PC-3 (cell line): Measurements from ENCODE around the gene MAF. TPM values are rescaled to one million over a fixed set of nuclear protein-coding genes. Genes with fewer than 3 reads are reported as not detected.

ENCODE experiments used
- ATAC-seq: fragments of 200-7000 bp; cut with Tn5 transposase; 2 replicates; pipeline ENCODE4 v1.9.1; 2020; ENCODE audit warnings: mild to moderate bottlenecking, moderate library complexity
- BruUV-seq: library from RNA; stranded (reverse); fragments of 400-500 nt; replicated peaks from 2 replicates; lab custom pipeline; 2021; lab: Mats Ljungman, UMichigan
- CTCF ChIA-PET: fragments of 300-600 bp; sonication (Branson Sonifier 250); formaldehyde crosslinking; loops from one replicate; lab custom pipeline; 2022; ENCODE audit warnings: antibody characterized with exemption; lab: Charles Lee
- POLR2A ChIA-PET: fragments of 300-600 bp; sonication (Branson Sonifier 250); formaldehyde crosslinking; loops from one replicate; lab custom pipeline; 2022; ENCODE audit warnings: antibody characterized with exemption; ENCODE audit not compliant: unreplicated experiment; lab: Charles Lee
- DNase-seq: peaks from one replicate; pipeline ENCODE4 v3.0.0-alpha.2; 2015
- H2AFZ ChIP-seq: fragments of 300-600 bp; sonication (generic); 2 replicates; pipeline ENCODE4 v1.6.0; 2016; ENCODE audit warnings: antibody characterized with exemption, low read length
- H3F3A ChIP-seq: fragments of 300-600 bp; sonication (generic); one replicate; pipeline ENCODE4 v1.6.0; 2017; ENCODE audit warnings: antibody characterized with exemption, low read length, control low read depth, mild to moderate bottlenecking; ENCODE audit not compliant: unreplicated experiment
- H3K27ac ChIP-seq: fragments of 300-600 bp; sonication (generic); 2 replicates; pipeline ENCODE4 v1.5.1; 2016; ENCODE audit warnings: mild to moderate bottlenecking, low read length
- H3K27me3 ChIP-seq: fragments of 300-600 bp; sonication (generic); 2 replicates; pipeline ENCODE4 v1.6.1; 2016; ENCODE audit warnings: low read length, mixed read lengths
- H3K36me3 ChIP-seq: fragments of 300-600 bp; sonication (generic); 2 replicates; pipeline ENCODE4 v1.6.1; 2016; ENCODE audit warnings: low read depth, mixed run types, low read length, mixed read lengths
- H3K4me1 ChIP-seq: fragments of 300-600 bp; sonication (generic); 2 replicates; pipeline ENCODE4 v1.5.1; 2016; ENCODE audit warnings: low read length; ENCODE audit not compliant: insufficient read depth
- H3K4me2 ChIP-seq: fragments of 300-600 bp; sonication (generic); 2 replicates; pipeline ENCODE4 v1.6.0; 2016; ENCODE audit warnings: low read length
- H3K4me3 ChIP-seq: fragments of 300-600 bp; sonication (generic); 2 replicates; pipeline ENCODE4 v1.5.1; 2016; ENCODE audit warnings: mild to moderate bottlenecking, low read length, mixed read lengths
- H3K79me2 ChIP-seq: fragments of 300-600 bp; sonication (generic); 2 replicates; pipeline ENCODE4 v1.6.1; 2017; ENCODE audit warnings: low read length, mixed read lengths
- H3K9ac ChIP-seq: fragments of 300-600 bp; sonication (generic); 2 replicates; pipeline ENCODE4 v1.6.0; 2016; ENCODE audit warnings: mild to moderate bottlenecking, low read length
- H3K9me2 ChIP-seq: fragments of 300-600 bp; sonication (generic); replicated peaks from 2 replicates; pipeline ENCODE4 v1.6.1; 2016; ENCODE audit warnings: mixed run types, low read length, mixed read lengths
- H3K9me3 ChIP-seq: fragments of 300-600 bp; sonication (generic); 2 replicates; pipeline ENCODE4 v1.6.1; 2016; ENCODE audit warnings: low read length, mixed read lengths
- H4K20me1 ChIP-seq: fragments of 300-600 bp; sonication (generic); 2 replicates; pipeline ENCODE4 v1.6.1; 2016; ENCODE audit warnings: low read length, mixed read lengths
- EZH2 ChIP-seq: fragments of 300-600 bp; sonication (generic); IDR thresholded peaks from one replicate; pipeline ENCODE4 v1.6.1; 2017; ENCODE audit warnings: antibody characterized with exemption, mild to moderate bottlenecking, low read length; ENCODE audit not compliant: unreplicated experiment
- EZH2phosphoT487 ChIP-seq: fragments of 300-600 bp; sonication (generic); IDR thresholded peaks from 2 replicates; pipeline ENCODE4 v1.6.1; 2018; ENCODE audit warnings: mild to moderate bottlenecking, antibody characterized with exemption, low read length, borderline replicate concordance
- intact Hi-C: fragments of 100-400 bp; cut with micrococcal nuclease; formaldehyde crosslinking; loops from 2 replicates; pipeline ENCODE4 v1.9.0; 2023
- total RNA-seq: library from RNA; depleted of rRNA; stranded (reverse); fragments of >200 nt; gene quantifications from 2 replicates; pipeline ENCODE4 v1.2.3, GENCODE V29; 2014
- TF ChIP-seq, protein P1 (sequence below): fragments of 300-600 bp; sonication (generic); conservative IDR thresholded peaks from 2 replicates; pipeline ENCODE4 v1.5.1; 2017; ENCODE audit warnings: antibody characterized with exemption, low read depth, mild to moderate bottlenecking, low read length

MAF gene
- total RNA-seq, 1 experiment from 2014 or later: not detected

DNA sequence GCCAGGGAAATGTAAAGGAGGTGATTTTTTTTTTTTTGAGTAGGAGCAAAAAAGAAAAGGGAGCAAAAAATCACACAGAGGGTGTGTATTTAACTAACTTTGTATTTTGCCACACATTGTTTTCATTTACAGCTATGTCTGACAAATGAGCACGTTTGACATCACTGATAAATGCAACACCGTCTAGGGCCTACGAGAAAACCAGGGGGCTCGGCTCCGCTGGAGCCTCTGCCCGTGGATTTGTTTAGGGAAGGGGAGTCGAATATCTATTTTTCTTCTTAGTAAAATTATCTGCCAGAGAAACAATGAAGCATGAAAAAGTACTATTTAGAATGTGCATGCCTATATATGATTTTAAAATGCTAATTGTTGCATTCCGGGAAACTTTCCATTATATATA lies 6.8 kb downstream of the MAF start:
- H3K27ac ChIP-seq: no peak overlapping the region
- intact Hi-C loops: no loop called here
- H3K9me3 ChIP-seq: no peaks in the 10 kb centered on the region
- DNase-seq: no peak
- no peaks in the 10 kb centered on the region for H4K20me1 ChIP-seq
- no peak overlapping the region for H3K9ac ChIP-seq
- H3K79me2 ChIP-seq: no peaks in the 10 kb centered on the region
- no peaks in the 10 kb centered on the region for H3K4me1 ChIP-seq
- no peak for ATAC-seq
- H3K9me2 ChIP-seq: no peaks in the 10 kb centered on the region
- no peak overlapping the region for H3K4me2 ChIP-seq
- ChIA-PET CTCF (no interaction called here), POLR2A (no interaction called here)
- no peaks in the 10 kb centered on the region for H3F3A ChIP-seq
- no TSS peak for BruUV-seq
- TF ChIP-seq EZH2phosphoT487 (no peak), EZH2 (no peak)
- TF ChIP-seq, protein P1, sequence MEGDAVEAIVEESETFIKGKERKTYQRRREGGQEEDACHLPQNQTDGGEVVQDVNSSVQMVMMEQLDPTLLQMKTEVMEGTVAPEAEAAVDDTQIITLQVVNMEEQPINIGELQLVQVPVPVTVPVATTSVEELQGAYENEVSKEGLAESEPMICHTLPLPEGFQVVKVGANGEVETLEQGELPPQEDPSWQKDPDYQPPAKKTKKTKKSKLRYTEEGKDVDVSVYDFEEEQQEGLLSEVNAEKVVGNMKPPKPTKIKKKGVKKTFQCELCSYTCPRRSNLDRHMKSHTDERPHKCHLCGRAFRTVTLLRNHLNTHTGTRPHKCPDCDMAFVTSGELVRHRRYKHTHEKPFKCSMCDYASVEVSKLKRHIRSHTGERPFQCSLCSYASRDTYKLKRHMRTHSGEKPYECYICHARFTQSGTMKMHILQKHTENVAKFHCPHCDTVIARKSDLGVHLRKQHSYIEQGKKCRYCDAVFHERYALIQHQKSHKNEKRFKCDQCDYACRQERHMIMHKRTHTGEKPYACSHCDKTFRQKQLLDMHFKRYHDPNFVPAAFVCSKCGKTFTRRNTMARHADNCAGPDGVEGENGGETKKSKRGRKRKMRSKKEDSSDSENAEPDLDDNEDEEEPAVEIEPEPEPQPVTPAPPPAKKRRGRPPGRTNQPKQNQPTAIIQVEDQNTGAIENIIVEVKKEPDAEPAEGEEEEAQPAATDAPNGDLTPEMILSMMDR: no peak
- peaks cover 54% of the 10 kb centered on the region for H3K27me3 ChIP-seq
- H3K36me3 ChIP-seq: no peaks in the 10 kb centered on the region
- no peak overlapping the region for H2AFZ ChIP-seq
- no peak overlapping the region for H3K4me3 ChIP-seq

DNA sequence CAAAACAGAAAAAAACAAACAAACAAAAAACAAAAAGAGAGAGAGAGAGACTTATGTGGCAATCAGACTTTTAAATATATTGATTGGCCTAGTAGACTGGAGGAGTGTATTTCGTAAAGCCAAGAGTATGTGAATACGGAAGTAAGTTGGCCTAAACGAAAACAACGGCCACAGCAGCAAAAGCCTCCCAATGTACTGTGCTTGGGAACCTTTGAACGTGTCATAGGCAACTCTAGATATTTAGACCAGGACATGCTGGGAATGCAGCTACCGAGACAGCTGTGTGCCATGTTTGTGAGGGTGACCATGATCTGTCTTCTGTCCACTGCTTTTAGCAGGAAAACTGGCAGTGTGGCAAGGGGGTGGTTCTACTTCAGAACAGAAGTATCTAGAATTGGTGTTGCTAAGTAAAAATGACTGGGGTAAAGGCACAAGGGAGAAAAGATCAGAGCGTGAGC lies 7.4 kb downstream of the MAF start:
- no peak overlapping the region for H3K4me3 ChIP-seq
- ChIA-PET CTCF (no interaction called here), POLR2A (no interaction called here)
- peaks cover 51% of the 10 kb centered on the region for H3K27me3 ChIP-seq
- no peaks in the 10 kb centered on the region for H3K79me2 ChIP-seq
- H3K4me2 ChIP-seq: no peak overlapping the region
- no peaks in the 10 kb centered on the region for H3F3A ChIP-seq
- no peak for DNase-seq
- H3K9me3 ChIP-seq: no peaks in the 10 kb centered on the region
- H2AFZ ChIP-seq: no peak overlapping the region
- TF ChIP-seq EZH2: no peak
- TF ChIP-seq EZH2phosphoT487: no peak
- TF ChIP-seq, protein P1: no peak
- no peaks in the 10 kb centered on the region for H3K4me1 ChIP-seq
- no peaks in the 10 kb centered on the region for H3K9me2 ChIP-seq
- intact Hi-C loops: no loop called here
- no TSS peak for BruUV-seq
- no peak overlapping the region for H3K9ac ChIP-seq
- H3K36me3 ChIP-seq: no peaks in the 10 kb centered on the region
- H3K27ac ChIP-seq: no peak overlapping the region
- H4K20me1 ChIP-seq: no peaks in the 10 kb centered on the region
- no peak for ATAC-seq

DNA sequence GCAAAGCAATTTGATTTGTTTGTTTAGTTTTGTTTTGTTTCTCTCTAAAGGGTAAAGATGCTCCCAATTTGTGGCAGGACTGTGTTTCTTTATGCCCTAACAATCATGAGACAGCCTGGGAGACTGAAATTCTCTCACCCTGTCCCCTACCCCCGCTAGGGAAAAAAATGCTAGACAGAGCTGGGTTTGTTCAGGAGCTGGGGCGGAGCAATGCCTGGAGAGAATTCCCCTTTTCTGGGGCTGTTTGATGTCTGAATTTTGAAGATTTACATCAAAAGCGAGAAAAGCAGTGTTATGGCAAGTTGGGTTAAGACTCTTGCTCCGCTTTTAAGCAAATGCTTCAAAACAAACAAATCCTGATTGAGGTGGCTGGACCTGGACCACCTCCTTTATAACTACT lies 8.4 kb downstream of the MAF start:
- no peak overlapping the region for H3K9ac ChIP-seq
- H3K27me3 ChIP-seq: peaks cover 48% of the 10 kb centered on the region
- no peaks in the 10 kb centered on the region for H3K79me2 ChIP-seq
- no peaks in the 10 kb centered on the region for H3K9me2 ChIP-seq
- H3F3A ChIP-seq: no peaks in the 10 kb centered on the region
- intact Hi-C loops: no loop called here
- no peak overlapping the region for H2AFZ ChIP-seq
- no peaks in the 10 kb centered on the region for H3K4me1 ChIP-seq
- H3K4me2 ChIP-seq: no peak overlapping the region
- no peaks in the 10 kb centered on the region for H3K36me3 ChIP-seq
- no peak overlapping the region for H3K4me3 ChIP-seq
- no peak for DNase-seq
- ATAC-seq: no peak
- POLR2A ChIA-PET: no interaction called here
- H4K20me1 ChIP-seq: no peaks in the 10 kb centered on the region
- BruUV-seq: no TSS peak
- CTCF ChIA-PET: no interaction called here
- H3K9me3 ChIP-seq: no peaks in the 10 kb centered on the region
- TF ChIP-seq, protein P1: no peak
- TF ChIP-seq EZH2phosphoT487 (no peak), EZH2 (no peak)
- no peak overlapping the region for H3K27ac ChIP-seq
